Right cardiac atrium (tissue), 5 donors: ENCODE data around the gene SCRT2. TPM values are rescaled to one million over a fixed set of nuclear protein-coding genes. Genes with fewer than 3 reads are reported as not detected.

Source experiments
- polyA plus RNA-seq: library from polyadenylated mRNA; stranded (reverse); fragments of 200-250 nt; gene quantifications from one replicate; pipeline ENCODE4 v1.2.3, GENCODE V29; 2013
- total RNA-seq, 4 donors: library from RNA; stranded (reverse); fragmentation: NEBNext Ultra II Directional; extraction: Animal tissue kit (Norgen Biotek cat#: 25700); gene quantifications; one replicate each; pipeline ENCODE4 v1.2.1, GENCODE V29; 2021
- donor health status: healthy with polysubstance abuse.
- donor health status: DM: no; HTN: yes; CAD: no.
- donor health status: DM: no; HTN: no; CAD: no.
- donor health status: DM: no; HTN: yes; CAD: no; lungs with severe emphysema.
- donor health status: DM: yes; HTN: yes; CAD: no.

The SCRT2 gene
- total and polyA plus RNA-seq, 5 donors, result not detected

Other genes starting within 250 kb of the SCRT2 start
- gene TBC1D20, start 213.3 kb downstream of the SCRT2 start, total RNA-seq, result 10 to 100 TPM; 24.3 to 26.5 (median 25.6) TPM
- 13.6 TPM for gene TBC1D20, start 213.3 kb downstream of the SCRT2 start, polyA plus RNA-seq
- gene CSNK2A1, start 132.0 kb downstream of the SCRT2 start, total RNA-seq, result 100 to 1,000 TPM; 105 to 118 (median 109) TPM
- 36.8 TPM for gene CSNK2A1, start 132.0 kb downstream of the SCRT2 start, polyA plus RNA-seq
- gene TCF15, start 65.5 kb downstream of the SCRT2 start, total RNA-seq, result 1 to 10 TPM; 4.0 to 9.3 (median 7.8) TPM
- gene TCF15, start 65.5 kb downstream of the SCRT2 start, polyA plus RNA-seq, result 7.4 TPM
- gene SRXN1, start 22.6 kb downstream of the SCRT2 start, total RNA-seq, result 10 to 100 TPM; 41.0 to 50.2 (median 44.1) TPM
- 23.9 TPM for gene SRXN1, start 22.6 kb downstream of the SCRT2 start, polyA plus RNA-seq
- gene SLC52A3, start 92.7 kb upstream of the SCRT2 start, total RNA-seq, result 1 to 10 TPM in 1 of 4 donors, under 1 TPM in 3; 0.48 to 1.4 (median 0.68) TPM
- gene SLC52A3, start 92.7 kb upstream of the SCRT2 start, polyA plus RNA-seq, result 1.6 TPM
- gene FAM110A, start 157.9 kb upstream of the SCRT2 start, total RNA-seq, result 1 to 10 TPM; 2.6 to 4.3 (median 3.6) TPM
- 3.2 TPM for gene FAM110A, start 157.9 kb upstream of the SCRT2 start, polyA plus RNA-seq
- gene ANGPT4, start 240.5 kb upstream of the SCRT2 start, total RNA-seq, result under 1 TPM in 2 of 4 donors, not detected in 2; 0.06 to 0.12 TPM
- gene ANGPT4, start 240.5 kb upstream of the SCRT2 start, polyA plus RNA-seq, result 0.14 TPM